ENCODE measurements around the gene FURIN. TPM values are rescaled to one million over a fixed set of nuclear protein-coding genes. Genes with fewer than 3 reads are reported as not detected.
A peak's percentile ranks its signal among the peaks of the same experiment; 100 is the strongest.
"Not testable (repeated sequence)": the region's sequence is repeated elsewhere in the genome, so short reads cannot be mapped to it uniquely, and the experiment has no call there.

FURIN gene
- total RNA-seq, 4 donors from 2014 or later = 58.7 to 121 (median 92.3) TPM

GRCh38 chr15:90870354-90871138 lies 2.2 kb downstream of the FURIN start:
- ATAC-seq (ENCODE audit: low FRiP score) = no peak
- DNase-seq (ENCODE audit: low spot score) = no peak
- TF ChIP-seq CTCF (IDR thresholded peaks at IDR 0.05) = no peak

- TF ChIP-seq CTCF (IDR thresholded peaks at IDR 0.05) = no peak
- DNase-seq (ENCODE audit: low spot score) = no peak
- ATAC-seq (ENCODE audit: low FRiP score) = no peak
These were observed 2.8 kb downstream of the FURIN start for GRCh38 chr15:90871139-90871715.

- peak; percentile 14 for ATAC-seq (ENCODE audit: low FRiP score)
- no peak for DNase-seq (ENCODE audit: low spot score)
- no peak for TF ChIP-seq CTCF (IDR thresholded peaks at IDR 0.05)
These were observed 3.5 kb downstream of the FURIN start for GRCh38 chr15:90871716-90872485.

- ATAC-seq (ENCODE audit: low FRiP score) = peak; percentile 49
- no peak for TF ChIP-seq CTCF (IDR thresholded peaks at IDR 0.05)
- DNase-seq (ENCODE audit: low spot score) = no peak
These were observed 4.2 kb downstream of the FURIN start for GRCh38 chr15:90872486-90873184.

GRCh38 chr15:90873488-90873997 lies 5.2 kb downstream of the FURIN start:
- DNase-seq (ENCODE audit: low spot score) (no peak), ATAC-seq (ENCODE audit: low FRiP score) (no peak)
- TF ChIP-seq CTCF (IDR thresholded peaks at IDR 0.05) = no peak

GRCh38 chr15:90873998-90874605 lies 5.7 kb downstream of the FURIN start:
- ATAC-seq (ENCODE audit: low FRiP score) = no peak
- TF ChIP-seq CTCF (IDR thresholded peaks at IDR 0.05) = no peak
- no peak for DNase-seq (ENCODE audit: low spot score)

GRCh38 chr15:90874986-90875385 lies 6.6 kb downstream of the FURIN start:
- not testable (repeated sequence) for ATAC-seq (ENCODE audit: low FRiP score)

More at GRCh38 chr15:90874986-90875385, 6.6 kb downstream of the FURIN start:
- DNase-seq (ENCODE audit: low spot score) = not testable (repeated sequence)
